HG03432 (cell line): Measurements from ENCODE around the gene CAMK1D.
A peak's percentile ranks its signal among the peaks of the same experiment; 100 is the strongest.
"Not testable (repeated sequence)": the region's sequence is repeated elsewhere in the genome, so short reads cannot be mapped to it uniquely, and the experiment has no call there.

ENCODE experiments used
- ATAC-seq: cut with Tn5 transposase; IDR thresholded peaks from one replicate; pipeline ENCODE4 v1.9.1; 2021; ENCODE audit warnings: mild to moderate bottlenecking, moderate library complexity; ENCODE audit not compliant: unreplicated experiment

CAMK1D gene

DNA sequence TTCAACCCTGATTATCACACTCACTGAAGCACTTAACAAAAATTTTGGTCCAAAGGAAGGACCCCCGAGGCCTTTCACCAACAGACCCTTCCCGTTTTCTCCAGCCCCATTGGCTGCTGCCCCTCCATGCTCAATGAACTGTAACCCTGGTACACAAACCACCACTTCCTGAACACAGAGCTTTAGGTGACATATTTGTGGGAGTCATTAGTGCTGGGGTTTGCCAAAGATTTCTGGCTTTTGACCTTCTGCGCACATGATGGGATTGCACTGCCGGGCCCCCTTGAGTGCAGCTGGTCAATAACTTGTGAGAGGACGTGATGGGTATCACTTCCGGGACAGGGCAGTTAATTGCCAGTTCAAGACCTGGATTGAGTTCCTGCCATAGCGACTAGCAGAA, 9.0 kb upstream of the CAMK1D start:
- ATAC-seq: no peak

DNA sequence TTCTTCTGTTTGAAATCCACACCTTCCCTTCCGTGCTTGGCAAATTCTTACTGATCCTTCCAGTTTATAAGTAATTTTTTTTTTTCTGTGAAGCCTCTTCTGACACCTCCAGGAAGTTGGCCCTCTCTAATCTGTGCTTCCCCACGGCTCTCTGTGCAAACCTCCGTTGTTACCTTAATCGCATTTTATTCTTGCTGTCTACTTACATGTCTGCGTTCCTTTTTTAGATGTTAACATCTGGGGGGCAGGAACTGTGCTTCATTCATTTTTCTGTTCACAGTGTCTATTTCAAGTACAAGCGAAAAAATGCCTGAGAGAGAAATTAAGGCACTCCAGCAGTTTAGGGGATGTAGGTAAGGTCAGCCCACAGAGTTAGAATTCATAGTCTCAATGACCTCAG, 8.4 kb upstream of the CAMK1D start:
- ATAC-seq: no peak

DNA sequence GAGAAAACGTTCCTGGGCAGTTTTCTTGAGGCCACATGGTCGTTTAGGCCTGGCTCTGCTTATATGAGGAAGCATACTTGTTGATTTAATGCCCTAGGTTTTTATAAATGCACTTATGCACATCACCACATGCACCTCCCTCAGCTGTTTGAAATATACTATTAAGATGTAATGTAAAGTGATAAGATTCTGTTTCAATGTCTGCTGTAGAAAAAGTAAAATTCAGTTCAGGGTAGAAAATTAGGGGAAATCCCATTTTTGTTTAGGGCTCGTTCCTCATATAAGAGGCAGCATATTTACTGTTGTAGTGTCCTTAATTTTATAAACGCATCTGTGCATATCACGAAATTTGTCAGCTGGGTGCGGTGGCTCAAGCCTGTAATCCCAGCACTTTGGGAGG, 7.8 kb upstream of the CAMK1D start:
- ATAC-seq: no peak

DNA sequence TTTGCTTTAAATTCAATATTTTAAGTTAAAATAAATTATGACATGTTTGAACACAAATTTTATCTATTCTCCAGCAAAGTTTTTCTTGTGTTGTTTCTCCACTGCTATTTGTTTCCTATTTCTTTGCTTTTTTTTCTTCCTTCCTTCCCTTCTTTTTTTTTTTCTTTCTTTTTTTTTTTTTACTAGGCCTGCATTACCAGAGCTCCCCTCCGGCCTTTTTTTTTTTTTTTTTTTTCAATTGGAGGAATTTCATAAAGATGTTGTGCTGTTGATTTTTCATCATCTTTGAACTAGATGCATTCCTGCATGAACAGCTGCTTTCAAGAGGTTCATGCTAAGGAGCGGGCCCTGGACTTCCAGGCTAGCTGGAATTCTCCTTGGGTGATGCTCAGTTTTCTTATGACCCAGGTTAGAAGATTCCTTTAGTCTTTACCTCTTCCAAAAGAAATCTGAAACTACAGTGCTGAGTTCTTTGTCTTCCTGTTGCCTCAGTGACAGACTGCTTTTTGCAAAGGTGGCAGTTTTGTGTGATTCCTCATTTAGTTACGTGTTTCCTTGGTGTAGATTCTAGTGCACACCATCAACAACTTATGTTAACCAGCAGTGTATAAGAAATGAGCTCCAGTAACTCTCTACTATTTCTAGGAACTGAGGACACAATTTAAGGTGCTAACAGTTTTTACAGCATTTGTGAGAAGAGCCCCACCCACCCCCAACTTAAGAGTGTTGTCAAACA, 4.8 kb upstream of the CAMK1D start:
- ATAC-seq: no peak

DNA sequence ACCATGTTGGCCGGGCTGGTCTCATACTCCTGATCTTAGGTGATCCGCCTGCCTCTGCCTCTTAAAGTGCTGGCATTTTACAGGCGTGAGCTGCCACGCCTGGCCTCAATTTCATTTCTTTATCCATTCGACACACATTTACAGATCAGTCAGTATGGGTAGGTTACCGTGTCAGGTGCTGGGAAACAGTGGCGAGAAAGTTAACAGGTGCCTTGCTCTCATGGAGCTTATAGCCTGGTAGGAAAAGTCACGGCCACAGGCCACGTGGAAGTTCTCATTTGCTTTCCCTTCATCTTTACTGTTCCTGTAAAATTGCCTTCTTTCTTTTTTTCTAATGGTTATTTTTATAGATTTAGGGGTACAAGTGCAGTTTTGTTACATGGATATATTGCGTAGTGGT, 2.6 kb upstream of the CAMK1D start:
- ATAC-seq: no peak

DNA sequence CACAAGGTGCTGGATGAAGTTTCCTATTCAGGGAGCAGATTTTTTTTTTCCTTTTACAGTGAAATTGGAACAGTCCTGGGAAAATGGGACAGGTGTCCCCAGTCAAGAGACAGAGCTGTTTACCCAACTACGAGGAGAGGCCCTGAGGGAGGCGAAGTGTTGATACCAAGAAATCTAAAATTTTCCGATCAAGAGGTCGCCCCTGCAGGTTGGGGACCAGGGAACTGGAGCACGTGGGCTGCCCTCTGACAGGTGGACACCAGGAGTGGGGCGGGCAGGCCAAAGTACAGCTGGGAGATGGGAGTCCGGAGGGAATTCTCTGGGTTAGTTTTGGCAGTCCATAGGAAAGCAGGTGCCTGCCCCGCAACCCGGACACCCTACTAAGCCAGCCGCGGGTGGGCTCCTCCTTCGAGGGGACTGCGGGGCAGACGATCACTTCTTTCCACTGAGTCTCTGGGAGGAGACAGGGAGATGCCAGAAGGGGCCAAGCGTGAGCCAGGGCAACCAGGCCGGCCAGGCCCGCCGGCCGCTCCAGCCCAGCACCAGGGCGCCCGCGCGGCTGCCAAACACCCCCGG, 965 bp upstream of the CAMK1D start:
- ATAC-seq: no peak

DNA sequence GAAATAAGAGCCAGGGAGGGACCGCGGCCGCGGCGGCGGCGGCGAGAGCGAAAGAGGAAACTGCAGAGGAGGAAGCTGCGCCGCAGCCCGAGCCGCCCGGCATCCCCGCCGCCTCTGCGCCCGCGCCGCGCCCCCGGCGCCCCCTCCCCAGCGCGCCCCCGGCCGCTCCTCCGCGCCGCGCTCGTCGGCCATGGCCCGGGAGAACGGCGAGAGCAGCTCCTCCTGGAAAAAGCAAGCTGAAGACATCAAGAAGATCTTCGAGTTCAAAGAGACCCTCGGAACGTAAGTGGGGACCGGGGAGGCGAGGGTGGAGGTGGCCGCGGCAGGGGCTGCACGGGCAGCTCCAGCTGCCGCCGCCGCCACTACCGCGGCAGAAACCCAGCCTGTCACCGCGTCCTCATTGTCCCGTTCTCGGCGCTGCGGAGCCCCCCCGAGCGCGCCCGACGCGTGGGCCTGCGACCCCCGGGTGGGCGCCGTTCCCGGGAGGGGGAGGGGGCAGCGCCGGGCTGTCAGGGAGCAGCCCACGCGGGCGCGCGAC, 351 bp downstream of the CAMK1D start:
- peak; percentile 3 for ATAC-seq

DNA sequence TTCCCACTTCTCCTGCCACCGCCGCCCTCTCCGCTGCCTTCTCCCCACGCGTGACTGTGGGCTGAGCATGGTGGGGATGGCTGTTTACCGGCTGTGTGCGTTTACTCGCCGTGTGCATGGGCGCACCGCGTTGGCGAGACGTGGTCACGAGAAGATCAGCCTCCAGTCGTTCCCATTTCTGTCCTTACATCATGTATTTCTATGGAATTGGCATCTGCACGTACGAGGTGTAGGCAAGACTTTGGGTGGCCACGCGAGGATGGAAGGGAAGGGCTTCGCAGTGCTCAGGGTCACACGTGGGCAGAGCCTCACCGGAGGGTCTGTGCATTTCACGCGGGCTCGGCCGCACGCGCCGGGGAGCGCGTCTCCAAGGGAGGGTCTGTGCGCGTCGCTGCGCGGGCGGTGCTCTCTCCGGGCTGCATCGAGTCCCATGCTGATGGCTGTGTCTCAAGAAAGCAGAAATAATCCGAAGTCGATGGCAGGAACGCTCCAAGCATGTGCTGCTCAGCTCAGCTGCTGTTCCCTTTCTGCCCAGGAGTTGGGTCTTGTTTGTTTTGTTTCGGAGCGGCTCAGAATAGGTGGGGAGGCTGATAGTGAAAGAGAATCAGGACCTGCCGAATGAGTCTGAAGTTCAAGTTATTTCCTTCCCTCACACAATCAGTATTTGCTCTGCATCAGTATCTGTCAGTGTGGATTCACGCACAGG, 973 bp downstream of the CAMK1D start:
- peak; percentile 22 for ATAC-seq

DNA sequence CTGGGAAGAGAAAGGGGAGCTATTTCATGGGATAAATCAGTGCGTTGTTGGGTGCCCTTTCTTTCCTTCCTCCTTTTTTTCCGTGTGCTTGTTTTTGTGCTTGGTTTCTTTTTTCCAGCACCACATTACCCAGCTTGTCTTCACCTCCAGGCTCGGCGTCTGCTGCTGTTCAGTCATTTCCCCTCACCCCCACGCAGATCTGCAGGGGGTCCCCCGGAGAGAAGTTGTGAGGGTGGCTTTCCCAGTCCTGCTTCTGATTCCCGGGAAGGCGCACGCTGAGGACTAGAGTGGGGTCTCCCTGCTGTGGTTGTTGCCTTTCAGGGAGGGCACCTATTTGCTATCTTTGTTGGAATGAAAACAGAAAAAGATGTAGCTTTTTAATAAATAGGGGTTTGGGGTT, 1.6 kb downstream of the CAMK1D start:
- ATAC-seq: no peak

DNA sequence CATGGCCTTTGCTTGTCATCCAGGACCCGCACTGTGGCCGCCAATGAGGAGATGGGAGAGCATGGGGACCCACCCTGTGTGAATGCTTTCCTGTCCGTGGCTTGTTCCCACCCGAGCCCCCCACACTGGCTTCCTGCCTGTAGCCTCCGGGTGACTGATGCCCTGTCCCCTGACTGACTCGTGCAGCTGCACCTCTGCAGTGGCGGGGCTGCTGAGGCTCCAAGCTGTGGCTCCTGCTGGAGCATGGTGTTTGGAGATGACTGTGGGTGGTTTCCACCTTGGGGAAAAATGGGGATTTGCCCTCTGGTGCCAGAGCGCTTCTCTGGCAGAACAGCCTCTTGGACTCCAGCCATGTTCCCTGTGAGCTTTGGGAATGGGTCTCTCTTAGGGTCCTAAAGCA, 2.1 kb downstream of the CAMK1D start:
- no peak for ATAC-seq

DNA sequence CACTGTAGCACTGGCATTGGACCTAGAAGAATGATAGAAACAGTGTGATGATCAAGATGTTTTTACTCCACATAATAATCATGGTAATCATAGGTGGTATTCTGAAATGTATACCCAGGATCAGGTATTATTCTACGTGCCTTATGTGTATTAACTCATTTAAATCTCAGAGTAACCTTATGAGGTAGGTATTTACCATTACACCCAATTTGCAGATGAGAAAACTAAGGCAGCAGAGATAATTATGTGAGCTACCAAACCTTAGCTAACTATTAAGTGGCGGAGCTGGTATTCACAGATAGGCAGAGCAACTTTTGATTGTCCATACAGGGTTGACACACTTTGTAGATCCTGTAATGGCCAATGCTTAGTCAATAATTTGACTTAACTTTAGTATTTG, 2.5 kb downstream of the CAMK1D start:
- ATAC-seq: no peak

DNA sequence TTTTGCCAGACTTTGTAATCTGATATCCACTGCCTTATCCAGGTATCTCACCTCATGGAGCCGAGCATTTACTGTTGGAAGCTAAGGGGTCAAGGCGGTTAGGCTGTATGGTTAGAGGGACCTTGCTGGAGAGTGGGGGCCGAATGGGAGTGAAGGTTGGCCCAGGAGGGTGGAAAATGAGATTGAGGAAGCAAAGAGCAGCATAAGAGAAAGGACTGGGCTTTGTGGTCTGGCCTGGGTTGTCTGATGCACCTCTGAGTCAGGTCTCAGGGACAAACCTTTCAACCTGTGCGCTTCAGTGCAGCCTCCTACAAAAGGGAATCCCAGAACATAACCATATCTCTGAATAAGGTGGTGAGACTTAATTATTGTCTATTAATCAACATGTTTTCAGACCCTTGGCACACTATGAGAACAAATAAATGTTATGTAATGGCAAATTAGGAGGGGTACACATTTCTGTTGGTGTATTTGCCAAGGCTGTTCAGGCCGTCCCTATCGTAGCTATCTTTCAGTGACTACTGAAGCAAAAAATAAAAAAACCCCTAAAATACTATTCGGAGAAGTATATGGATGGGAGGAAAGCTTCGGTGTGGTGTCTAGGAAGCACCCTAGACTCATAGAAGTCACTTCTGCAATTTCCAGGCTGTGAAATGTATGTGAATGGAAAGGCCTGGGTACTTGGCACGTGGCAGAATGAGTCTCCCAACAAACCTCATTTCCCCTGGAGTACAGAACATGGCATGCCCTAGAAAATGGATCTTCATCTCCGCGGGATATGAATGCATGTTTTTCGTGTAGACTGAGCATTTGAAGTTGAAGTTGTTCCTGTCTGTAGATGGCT, 4.3 kb downstream of the CAMK1D start:
- ATAC-seq: no peak

DNA sequence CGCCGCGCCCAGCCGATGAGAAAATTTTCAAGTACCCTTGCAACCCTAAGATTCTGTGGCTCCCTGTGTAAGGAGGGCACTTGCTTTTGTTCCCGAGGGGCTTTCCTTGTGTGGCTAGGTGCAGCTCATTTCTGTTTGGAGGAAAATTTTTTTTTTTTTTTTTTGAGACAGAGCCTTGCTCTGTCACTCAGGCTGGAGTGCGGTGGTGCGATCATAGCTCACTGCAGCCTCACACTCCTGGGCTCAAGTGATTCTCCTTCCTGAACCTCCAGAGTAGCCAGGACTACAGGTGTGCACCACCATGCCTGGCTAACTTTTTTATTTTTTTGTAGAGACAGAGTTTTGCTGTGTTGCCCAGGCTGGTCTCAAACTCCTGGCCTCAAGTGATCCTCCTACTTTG, 5.3 kb downstream of the CAMK1D start:
- ATAC-seq: not testable (repeated sequence)

DNA sequence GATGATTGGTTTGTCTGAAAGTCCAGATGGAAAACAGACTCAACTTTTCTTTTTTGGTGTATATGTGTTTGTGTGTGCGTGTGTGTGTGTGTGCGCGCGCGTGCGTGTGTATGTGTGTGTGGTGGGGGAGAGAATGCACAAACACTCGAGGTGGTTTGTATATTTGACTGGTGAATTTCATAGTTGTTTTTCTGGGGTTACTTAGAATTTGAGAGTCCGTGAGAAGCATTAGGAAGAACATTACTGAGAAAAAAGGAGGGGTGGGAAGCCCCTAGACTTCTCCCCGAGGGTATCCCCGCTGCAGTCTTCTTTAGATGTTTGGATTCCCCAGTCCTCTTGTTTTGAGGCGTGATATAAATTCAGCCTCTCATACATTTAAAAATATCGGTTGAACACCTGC, 6.0 kb downstream of the CAMK1D start:
- no peak for ATAC-seq

DNA sequence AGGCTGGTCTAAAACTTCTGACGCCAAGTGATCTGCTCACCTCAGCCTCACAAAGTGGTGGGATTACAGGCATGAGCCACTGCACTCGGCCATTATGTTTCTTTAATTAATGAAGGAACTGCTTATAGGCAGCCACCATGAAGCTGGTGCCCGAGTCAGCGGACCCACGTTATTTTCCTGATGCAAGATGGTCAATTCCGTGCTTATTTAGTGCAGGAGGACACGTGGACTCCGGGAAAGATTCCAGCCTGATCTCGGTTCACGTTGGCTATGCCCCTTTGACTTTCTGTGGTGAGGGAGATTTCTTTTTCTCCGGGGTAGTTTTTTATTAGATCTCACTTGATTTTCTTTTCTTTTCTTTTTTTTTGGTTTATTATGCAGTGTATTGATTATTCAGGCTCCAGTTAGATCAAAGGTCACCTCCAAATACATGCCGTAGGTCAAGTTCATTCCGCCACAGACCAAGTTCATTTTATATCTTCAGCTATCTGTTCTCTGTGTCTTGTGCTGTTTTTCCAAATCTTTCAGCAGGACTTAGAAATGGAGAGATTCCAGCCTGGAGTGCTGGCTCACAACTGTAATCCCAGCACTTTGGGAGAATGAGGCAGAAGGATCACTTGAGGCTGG, 8.3 kb downstream of the CAMK1D start:
- ATAC-seq: no peak

DNA sequence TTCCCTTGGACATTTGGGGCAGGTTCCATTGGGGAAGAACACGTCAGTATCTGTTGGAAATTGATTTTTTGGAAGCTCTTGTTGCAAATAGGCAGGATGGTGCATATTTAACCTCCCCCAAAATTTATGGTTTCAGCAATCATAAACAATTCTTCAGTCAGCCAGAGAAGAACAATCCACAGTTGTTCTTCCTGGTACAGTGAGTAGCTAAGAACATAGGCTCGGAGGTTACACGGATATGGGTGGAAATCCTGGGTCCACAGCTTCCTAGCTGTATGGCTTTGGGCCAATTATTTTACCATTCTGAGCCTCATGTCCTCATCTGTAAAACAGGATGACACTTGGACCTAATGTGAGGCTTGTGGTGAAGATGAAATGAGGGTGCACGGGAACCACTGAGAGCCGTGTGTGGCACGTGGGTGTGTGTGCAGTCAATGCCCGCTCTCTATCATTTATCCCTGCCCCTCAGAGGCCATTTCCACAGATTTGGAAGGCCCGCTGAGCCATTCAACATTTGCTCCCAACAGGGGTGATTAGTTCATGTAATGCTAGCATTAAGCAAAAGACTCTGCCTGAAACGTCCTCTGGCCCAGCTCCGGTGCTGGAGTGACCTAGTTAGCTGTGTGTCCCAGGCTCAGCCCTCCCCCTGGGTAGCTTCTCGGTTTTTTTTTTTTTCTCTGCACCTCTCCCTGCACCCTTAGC, 9.7 kb downstream of the CAMK1D start:
- ATAC-seq: no peak

DNA sequence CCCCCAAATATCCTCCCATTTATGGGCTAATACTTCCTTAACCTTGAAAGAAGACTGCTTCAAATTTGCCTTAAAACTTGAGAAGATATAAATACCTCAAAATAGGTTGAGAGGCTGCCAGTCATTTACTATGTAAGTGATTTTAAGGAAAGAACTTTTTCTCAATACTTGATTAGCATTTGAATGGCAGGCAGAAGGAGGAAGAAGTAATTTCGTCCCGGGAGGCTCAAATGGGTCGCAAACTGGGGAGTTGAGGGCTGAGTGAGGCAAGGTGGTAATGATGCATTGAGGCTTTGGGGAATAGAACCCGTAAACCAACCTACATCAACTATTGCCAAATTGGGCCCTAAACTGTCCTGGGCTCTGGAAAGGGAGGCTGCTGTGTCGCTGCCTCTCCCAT, 11.1 kb downstream of the CAMK1D start:
- ATAC-seq: no peak

DNA sequence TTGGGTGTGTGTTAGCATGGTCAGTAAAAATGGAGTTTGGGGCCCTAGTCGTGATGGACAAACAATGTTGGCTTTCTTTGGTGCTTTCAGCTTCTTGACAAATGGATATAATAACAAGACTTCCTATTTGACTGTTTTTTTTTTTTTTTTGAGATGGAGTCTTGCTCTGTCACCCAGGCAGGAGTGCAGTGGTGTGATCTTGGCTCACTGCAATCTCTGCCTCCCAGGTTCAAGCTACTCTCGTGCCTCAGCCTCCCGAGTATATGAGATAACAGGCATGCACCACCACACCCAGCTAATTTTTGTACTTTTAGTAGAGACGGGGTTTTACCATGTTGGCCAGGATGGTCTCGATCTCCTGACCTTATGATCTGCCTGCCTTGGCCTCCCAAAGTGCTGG, 11.8 kb downstream of the CAMK1D start:
- ATAC-seq: not testable (repeated sequence)

DNA sequence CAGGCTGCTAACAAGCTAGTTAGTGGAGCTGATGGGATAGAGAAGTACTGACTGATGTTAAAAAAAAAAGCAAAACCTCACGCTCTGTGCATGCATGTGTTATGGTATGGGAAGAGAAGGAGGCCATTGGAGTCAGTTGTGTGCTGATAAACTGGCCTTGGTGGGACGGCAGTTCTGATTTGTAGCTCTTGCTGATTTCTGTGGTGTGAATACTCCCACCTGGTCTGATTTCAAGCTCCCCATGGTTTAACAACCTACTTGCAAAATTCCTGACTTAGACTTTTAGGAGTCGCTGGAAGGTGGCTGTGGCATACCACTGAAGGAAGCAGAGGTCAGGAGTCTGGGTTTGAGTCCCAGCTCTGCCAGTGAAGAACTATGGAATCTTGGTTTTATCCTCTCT, 15.2 kb downstream of the CAMK1D start:
- ATAC-seq: no peak

DNA sequence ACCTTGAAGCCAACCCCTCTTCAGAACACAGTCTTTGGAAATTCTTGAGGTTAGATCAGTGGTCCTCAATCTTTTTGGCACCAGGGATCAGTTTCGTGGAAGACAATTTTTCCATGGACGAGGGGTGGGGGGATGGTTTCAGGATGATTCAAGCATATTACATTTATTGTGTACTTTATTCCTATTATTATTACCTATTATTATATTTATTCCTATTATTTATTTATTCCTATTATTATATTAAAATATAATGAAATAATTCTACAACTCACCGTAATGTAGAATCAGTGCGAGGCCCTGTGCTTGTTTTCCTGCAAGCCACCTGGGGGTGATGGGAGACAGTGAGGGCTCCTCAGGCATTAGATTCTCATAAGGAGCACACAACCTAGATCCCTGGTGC, 17.9 kb downstream of the CAMK1D start:
- ATAC-seq: no peak
